NCI-H69 (cell line): Measurements from ENCODE around the gene ARPIN.
"Not testable (repeated sequence)": the region's sequence is repeated elsewhere in the genome, so short reads cannot be mapped to it uniquely, and the experiment has no call there.

Source experiments
- DNase-seq: peaks from one replicate; lab custom pipeline; 2025; lab: John Stamatoyannopoulos, UW

ARPIN gene

GRCh38 chr15:89877083-89877425, 35.7 kb downstream of the ARPIN start:
- DNase-seq = no peak

- DNase-seq = no peak
Measured at GRCh38 chr15:89876396-89877082, 36.2 kb downstream of the ARPIN start.

GRCh38 chr15:89875741-89876140, 37.0 kb downstream of the ARPIN start:
- DNase-seq = no peak

GRCh38 chr15:89874926-89875564, 37.7 kb downstream of the ARPIN start:
- peak; percentile 63 for DNase-seq

GRCh38 chr15:89870688-89871288, 42.0 kb downstream of the ARPIN start:
- no peak for DNase-seq

GRCh38 chr15:89870006-89870405, 42.7 kb downstream of the ARPIN start:
- no peak for DNase-seq

- DNase-seq = not testable (repeated sequence)
Measured at GRCh38 chr15:89869490-89869889, 43.3 kb downstream of the ARPIN start.

GRCh38 chr15:89864958-89865739, 47.6 kb downstream of the ARPIN start:
- no peak for DNase-seq

- no peak for DNase-seq
Measured at GRCh38 chr15:89863918-89864317, 48.8 kb downstream of the ARPIN start.

GRCh38 chr15:89860891-89861290, 51.9 kb downstream of the ARPIN start:
- DNase-seq = no peak

- no peak for DNase-seq
Measured at GRCh38 chr15:89860431-89860830, 52.3 kb downstream of the ARPIN start.

GRCh38 chr15:89858661-89859458, 53.9 kb downstream of the ARPIN start:
- DNase-seq = no peak

- no peak for DNase-seq
Measured at GRCh38 chr15:89857673-89858072, 55.1 kb downstream of the ARPIN start.

GRCh38 chr15:89855948-89856347, 56.8 kb downstream of the ARPIN start:
- DNase-seq = no peak

GRCh38 chr15:89854863-89855262, 57.9 kb downstream of the ARPIN start:
- not testable (repeated sequence) for DNase-seq

GRCh38 chr15:89852342-89852995, 60.3 kb downstream of the ARPIN start:
- DNase-seq = no peak

GRCh38 chr15:89851673-89852341, 60.9 kb downstream of the ARPIN start:
- no peak for DNase-seq

- DNase-seq = no peak
Measured at GRCh38 chr15:89848970-89849292, 63.8 kb downstream of the ARPIN start.

- DNase-seq = no peak
Measured at GRCh38 chr15:89847101-89847500, 65.7 kb downstream of the ARPIN start.

GRCh38 chr15:89845305-89845893, 67.4 kb downstream of the ARPIN start:
- no peak for DNase-seq
